Stimulated activated CD4-positive, alpha-beta T cell treated with anti-CD3 and anti-CD28 coated beads, Interleukin-15, amount 100 ng/mL, for 48 hours (primary cell): ENCODE measurements around the gene GPR107.

ENCODE experiments used
- DNase-seq, 2 donors: peaks; one replicate each; pipeline ENCODE4 v3.0.0-alpha.2; 2020; ENCODE audit warnings: low read depth in 2 of 2

GPR107 gene

GRCh38 chr9:130054325-130054786 is 650 bp downstream of the GPR107 start:
- no peak for DNase-seq

GRCh38 chr9:130054820-130055219 is 1.1 kb downstream of the GPR107 start:
- no peak for DNase-seq

GRCh38 chr9:130058154-130058553 is 4.4 kb downstream of the GPR107 start:
- DNase-seq = no peak

- no peak for DNase-seq
Measured at GRCh38 chr9:130058887-130059286, 5.2 kb downstream of the GPR107 start.

- no peak for DNase-seq
Measured at GRCh38 chr9:130060296-130060695, 6.6 kb downstream of the GPR107 start.

- no peak for DNase-seq
Measured at GRCh38 chr9:130062750-130063149, 9.0 kb downstream of the GPR107 start.

GRCh38 chr9:130064621-130065020 is 10.9 kb downstream of the GPR107 start:
- no peak for DNase-seq

- DNase-seq = no peak
Measured at GRCh38 chr9:130069048-130069447, 15.3 kb downstream of the GPR107 start.

- DNase-seq = no peak
Measured at GRCh38 chr9:130072515-130073235, 19.0 kb downstream of the GPR107 start.

- DNase-seq = no peak
Measured at GRCh38 chr9:130073373-130073772, 19.7 kb downstream of the GPR107 start.

GRCh38 chr9:130078547-130078946 is 24.8 kb downstream of the GPR107 start:
- no peak for DNase-seq

- no peak for DNase-seq
Measured at GRCh38 chr9:130084337-130084736, 30.6 kb downstream of the GPR107 start.

GRCh38 chr9:130088051-130088450 is 34.3 kb downstream of the GPR107 start:
- no peak for DNase-seq

- no peak for DNase-seq
Measured at GRCh38 chr9:130089141-130089540, 35.4 kb downstream of the GPR107 start.

- no peak for DNase-seq
Measured at GRCh38 chr9:130090915-130091314, 37.2 kb downstream of the GPR107 start.

- no peak for DNase-seq
Measured at GRCh38 chr9:130092910-130093309, 39.2 kb downstream of the GPR107 start.

- no peak for DNase-seq
Measured at GRCh38 chr9:130095872-130096271, 42.2 kb downstream of the GPR107 start.

GRCh38 chr9:130100681-130101080 is 47.0 kb downstream of the GPR107 start:
- DNase-seq = no peak

- no peak for DNase-seq
Measured at GRCh38 chr9:130101915-130102314, 48.2 kb downstream of the GPR107 start.

- no peak for DNase-seq
Measured at GRCh38 chr9:130104491-130105193, 50.9 kb downstream of the GPR107 start.

- no peak for DNase-seq
Measured at GRCh38 chr9:130106860-130107233, 53.1 kb downstream of the GPR107 start.

- peak; percentile 66 to 81 for DNase-seq
Measured at GRCh38 chr9:130107234-130107861, 53.6 kb downstream of the GPR107 start.

GRCh38 chr9:130107955-130108354 is 54.2 kb downstream of the GPR107 start:
- no peak for DNase-seq
